ENCODE measurements around the gene CSRNP3. TPM values are rescaled to one million over a fixed set of nuclear protein-coding genes. Genes with fewer than 3 reads are reported as not detected.

The CSRNP3 gene
- total RNA-seq, 2 donors from 2014 or later, result 2.3 to 5.9 TPM

DNA sequence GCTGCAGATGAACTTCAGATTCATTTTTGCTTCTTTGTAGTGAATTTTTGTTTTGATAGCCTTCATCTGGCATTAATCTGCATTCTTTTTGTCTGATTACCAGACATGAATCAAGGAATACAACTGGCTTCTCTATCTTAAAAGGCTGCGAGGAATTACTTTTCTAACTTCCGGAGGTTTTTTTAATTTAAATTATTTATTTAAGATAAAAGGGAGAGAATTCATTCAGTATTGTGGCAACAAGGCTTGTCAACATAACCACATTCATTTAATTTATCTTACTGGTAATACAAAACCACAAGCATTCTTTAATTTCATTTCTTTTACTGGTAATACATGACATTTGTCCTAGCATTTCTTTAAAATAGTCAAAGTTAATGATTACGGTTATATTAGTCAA, 36.0 kb downstream of the CSRNP3 start:
- DNase-seq (no peak), ATAC-seq (no peak)
- Histone ChIP-seq H3K4me3 (no peak overlapping the region), H3K27ac (no peak overlapping the region), H3K9me3 (no peaks in the 10 kb centered on the region), H3K36me3 (replicated peaks in 1 of 2; ENCODE audit: insufficient read depth in 1 of 2, low read depth in 2 of 2) (no peaks in the 10 kb centered on the region), H3K27me3 (no peaks in the 10 kb centered on the region), H3K4me1 (no peaks in the 10 kb centered on the region)
- intact Hi-C loops (cut with DNase I), result no loop called here
- no peak for TF ChIP-seq CTCF (IDR thresholded peaks at IDR 0.05)
- no peak for TF ChIP-seq POLR2A (IDR thresholded peaks at IDR 0.05)
- WGBS, 2 donors, result 50 to 61% methylated on average over 3 of the region's 3 CpGs

DNA sequence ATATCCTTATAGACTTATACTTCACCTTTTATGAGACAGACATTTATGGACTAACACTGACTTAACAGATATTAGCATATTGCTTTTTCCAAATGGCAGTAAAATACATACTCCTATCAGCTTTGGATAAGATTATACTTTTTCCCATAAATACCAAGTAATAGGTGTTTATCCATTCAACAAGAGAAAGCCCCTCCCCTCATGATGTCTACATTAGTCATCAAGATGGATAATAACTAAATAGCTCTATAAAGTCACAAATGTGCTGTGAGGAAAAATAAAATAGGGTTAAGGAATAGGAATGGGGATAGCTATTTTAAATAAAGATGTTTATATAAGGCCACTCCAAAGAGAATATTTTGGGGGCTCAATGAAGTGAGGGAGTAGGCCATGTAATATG, 39.4 kb downstream of the CSRNP3 start:
- intact Hi-C loops (cut with DNase I), result no loop called here
- Histone ChIP-seq H3K27ac (no peak overlapping the region), H3K4me3 (no peak overlapping the region), H3K36me3 (replicated peaks in 1 of 2; ENCODE audit: insufficient read depth in 1 of 2, low read depth in 2 of 2) (no peaks in the 10 kb centered on the region), H3K4me1 (no peaks in the 10 kb centered on the region), H3K9me3 (no peaks in the 10 kb centered on the region), H3K27me3 (no peaks in the 10 kb centered on the region)
- no peak for DNase-seq
- TF ChIP-seq CTCF (IDR thresholded peaks at IDR 0.05), result no peak
- TF ChIP-seq POLR2A (IDR thresholded peaks at IDR 0.05), result no peak
- no peak for ATAC-seq

DNA sequence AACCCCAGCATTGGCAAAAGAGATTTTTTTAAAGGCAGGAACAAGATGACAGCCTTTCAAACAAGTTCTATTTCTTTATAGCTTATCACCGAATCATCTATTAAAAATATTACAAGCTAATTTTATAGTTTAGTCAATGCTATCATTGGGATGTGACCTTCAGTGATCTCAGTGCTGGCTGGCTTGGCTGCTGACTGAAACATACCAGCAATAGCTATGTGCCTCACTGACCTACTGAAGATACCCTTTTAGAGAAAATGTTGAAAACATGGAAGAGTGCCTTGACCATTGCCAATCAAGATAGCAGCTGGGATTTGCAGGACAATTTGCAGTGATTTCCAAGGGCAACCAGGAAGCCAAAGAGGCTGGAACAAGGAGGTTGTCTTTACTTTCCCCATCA, 44.0 kb downstream of the CSRNP3 start:
- H3K4me1 ChIP-seq, result peaks cover 5% of the 10 kb centered on the region
- H3K9me3 ChIP-seq, result no peaks in the 10 kb centered on the region
- H3K4me3 ChIP-seq, result no peak overlapping the region
- no peak for DNase-seq
- WGBS, 2 donors, result 77% methylated on average over 1 of the region's 1 CpG
- no peaks in the 10 kb centered on the region for H3K36me3 ChIP-seq (replicated peaks in 1 of 2; ENCODE audit: insufficient read depth in 1 of 2, low read depth in 2 of 2)
- H3K27me3 ChIP-seq, result no peaks in the 10 kb centered on the region
- TF ChIP-seq POLR2A (IDR thresholded peaks at IDR 0.05), result no peak
- no peak for TF ChIP-seq CTCF (IDR thresholded peaks at IDR 0.05)
- intact Hi-C loops (cut with DNase I), result no loop called here
- no peak overlapping the region for H3K27ac ChIP-seq
- ATAC-seq, result no peak

DNA sequence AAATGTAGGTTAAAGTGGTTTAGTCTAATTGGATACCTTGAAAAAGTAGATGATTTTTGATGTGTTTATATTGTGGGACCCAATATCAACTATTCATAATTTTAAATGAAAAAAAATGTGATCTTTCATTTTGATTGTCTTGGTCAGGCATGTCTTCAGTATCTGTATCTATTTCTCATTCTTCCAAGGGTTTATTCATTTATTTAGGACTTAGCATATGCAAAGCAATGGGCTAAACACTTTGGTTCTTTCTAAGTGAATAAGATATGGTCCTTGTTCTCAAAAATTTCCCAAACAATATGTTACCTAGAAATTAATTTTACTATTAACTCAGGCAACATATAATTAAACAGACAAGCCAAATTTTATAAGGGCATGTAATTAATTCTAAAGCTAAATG, 49.1 kb downstream of the CSRNP3 start:
- Histone ChIP-seq H3K27me3 (no peaks in the 10 kb centered on the region), H3K4me1 (peaks cover 5% of the 10 kb centered on the region), H3K4me3 (no peak overlapping the region), H3K9me3 (no peaks in the 10 kb centered on the region), H3K36me3 (replicated peaks in 1 of 2; ENCODE audit: insufficient read depth in 1 of 2, low read depth in 2 of 2) (no peaks in the 10 kb centered on the region), H3K27ac (no peak overlapping the region)
- intact Hi-C loops (cut with DNase I), result no loop called here
- ATAC-seq (no peak), DNase-seq (no peak)
- TF ChIP-seq CTCF (IDR thresholded peaks at IDR 0.05), result no peak
- no peak for TF ChIP-seq POLR2A (IDR thresholded peaks at IDR 0.05)

- Histone ChIP-seq H3K9me3 (no peaks in the 10 kb centered on the region), H3K36me3 (replicated peaks in 1 of 2; ENCODE audit: insufficient read depth in 1 of 2, low read depth in 2 of 2) (no peaks in the 10 kb centered on the region), H3K4me1 (peaks cover under 1% of the 10 kb centered on the region), H3K27me3 (no peaks in the 10 kb centered on the region), H3K27ac (no peak overlapping the region), H3K4me3 (no peak overlapping the region)
- intact Hi-C loops (cut with DNase I), result no loop called here
- TF ChIP-seq CTCF (IDR thresholded peaks at IDR 0.05), result no peak
- no peak for TF ChIP-seq POLR2A (IDR thresholded peaks at IDR 0.05)
- 73 to 82% methylated on average over 3 of the region's 3 CpGs for WGBS, 2 donors
- ATAC-seq (no peak), DNase-seq (no peak)
These were observed 53.2 kb downstream of the CSRNP3 start for GRCh38 chr2:165522719-165523118.
